ENCODE data around the gene TPX2.

TPX2 gene

DNA sequence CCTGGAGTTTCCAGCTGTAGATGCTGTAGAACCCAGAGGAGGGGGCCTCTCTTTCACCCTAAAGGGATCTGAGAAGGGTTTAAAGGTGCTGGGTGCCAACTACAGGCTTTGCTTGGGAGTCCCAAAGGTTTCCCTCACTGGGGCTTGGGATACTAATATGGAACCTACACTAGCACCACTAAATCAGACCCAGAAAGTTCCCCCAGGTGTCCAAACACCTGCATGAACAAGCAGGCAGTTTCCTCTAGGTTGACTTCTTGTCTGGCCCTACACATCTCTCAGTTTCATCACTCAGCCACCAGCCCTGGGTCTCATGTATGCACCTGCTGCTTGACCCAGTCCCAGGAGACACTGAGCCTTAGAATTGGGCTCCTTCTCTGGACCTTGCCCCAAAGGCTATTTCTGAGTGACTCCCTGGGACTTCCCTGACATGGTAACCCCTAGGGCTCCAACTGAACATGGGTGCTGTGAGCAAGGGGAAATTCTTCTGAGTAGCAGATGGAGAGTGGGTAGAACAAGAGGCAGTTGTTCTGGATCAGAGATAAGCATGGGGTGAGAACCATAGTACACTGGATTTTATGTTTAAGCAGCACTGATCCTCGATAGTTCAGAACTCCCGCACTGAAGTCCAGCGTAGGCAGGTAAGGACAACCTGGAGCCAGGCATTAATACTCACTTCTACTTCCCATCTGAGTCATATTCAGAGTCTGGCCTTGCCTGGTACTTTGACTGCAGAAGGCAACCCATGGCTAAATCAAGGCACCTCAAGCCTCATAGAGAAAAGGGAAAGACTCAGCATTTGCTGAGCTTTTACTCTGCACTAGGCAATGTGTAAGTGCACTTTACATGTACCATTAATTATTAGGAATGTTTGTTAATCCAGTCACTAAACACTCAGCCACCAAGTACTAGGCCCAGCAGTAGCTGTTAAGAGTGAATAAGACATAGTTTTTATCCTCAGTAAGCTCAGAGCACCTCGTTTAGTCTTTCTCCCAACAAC, 33.2 kb upstream of the TPX2 start:
- no peak overlapping the region for H3K4me3 ChIP-seq (ENCODE audit: low read depth, low read length)

DNA sequence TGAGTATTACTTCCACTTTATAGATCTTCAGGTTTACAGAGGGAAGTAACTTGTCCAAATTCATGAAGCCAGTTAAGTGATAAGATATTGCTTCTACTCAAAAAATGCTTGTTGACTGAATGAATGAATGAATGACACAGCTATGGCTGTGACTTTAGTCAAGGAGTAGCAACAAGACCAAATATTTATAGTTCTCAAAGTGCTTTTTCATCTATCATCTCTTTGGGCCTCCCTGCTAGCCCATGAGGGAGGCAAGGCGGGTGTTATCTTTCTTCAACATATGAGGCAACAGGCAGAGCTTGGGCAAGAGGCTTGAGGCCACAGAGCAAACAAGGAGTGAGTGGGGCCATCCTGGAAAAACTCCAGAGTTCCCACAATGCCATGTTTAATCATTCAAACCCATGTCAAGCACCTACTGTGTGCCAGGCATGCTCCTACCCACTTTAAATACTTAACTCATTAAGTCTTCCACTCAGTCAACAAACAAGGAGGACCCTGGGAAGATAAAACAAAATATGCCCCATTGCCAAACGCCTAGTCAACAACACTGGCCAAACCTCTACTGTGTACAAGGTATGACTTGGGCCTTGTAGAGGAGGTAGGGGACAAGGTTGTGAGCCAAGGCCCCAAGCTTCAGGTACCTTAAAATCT, 32.4 kb upstream of the TPX2 start:
- no peak overlapping the region for H3K4me3 ChIP-seq (ENCODE audit: low read depth, low read length)

DNA sequence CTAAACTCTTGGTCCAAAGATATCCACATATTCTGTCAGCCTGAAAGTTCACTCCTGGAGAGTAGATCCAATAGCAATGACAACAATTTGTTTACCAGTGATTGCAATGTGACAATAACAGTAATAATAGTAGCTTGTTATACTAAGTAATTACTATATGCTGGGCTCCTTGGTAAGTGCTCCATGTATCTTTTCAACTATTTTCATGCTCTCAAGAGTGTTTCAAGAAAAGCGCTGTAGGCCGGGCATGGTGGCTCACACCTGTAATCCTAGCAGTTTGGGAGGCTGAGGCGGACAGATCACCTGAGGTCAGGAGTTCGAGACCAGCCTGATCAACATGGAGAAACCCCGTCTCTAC, 31.9 kb upstream of the TPX2 start:
- no peak overlapping the region for H3K4me3 ChIP-seq (ENCODE audit: low read depth, low read length)

DNA sequence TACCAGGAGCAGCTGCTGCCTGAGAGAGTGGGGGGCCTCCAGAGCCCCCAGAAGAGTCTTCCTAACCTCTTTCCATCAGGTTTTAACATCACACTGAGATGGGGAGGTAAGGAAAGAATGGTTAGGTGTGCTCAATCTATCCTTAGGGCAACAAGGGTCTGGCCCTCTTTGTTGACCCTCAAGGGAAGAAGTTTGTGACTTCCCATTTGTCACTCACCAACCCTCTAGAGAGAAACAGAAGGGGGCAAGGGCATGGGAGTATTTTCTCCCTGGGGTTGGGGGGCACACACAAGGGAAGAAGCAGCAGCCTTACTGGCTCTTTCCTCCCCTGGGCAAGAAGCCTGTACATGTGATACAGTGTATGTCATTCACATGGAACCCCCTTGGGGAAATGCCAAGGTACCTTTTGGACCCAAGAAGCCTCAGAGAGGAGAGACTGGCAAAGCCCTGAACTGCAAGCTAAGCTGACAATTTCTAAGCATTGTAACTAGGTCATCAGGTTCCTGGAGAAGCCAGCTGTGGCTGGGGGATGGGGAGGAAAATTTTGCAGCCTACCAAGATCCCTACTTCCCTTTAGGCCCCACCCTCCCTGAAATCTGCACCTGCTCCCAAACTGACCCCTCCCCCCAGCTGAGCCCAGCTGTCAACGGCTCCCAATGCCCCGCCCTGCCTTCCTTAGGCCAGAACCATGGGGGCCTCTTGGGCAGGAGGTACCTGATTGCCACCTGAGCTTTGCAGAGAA, 30.9 kb upstream of the TPX2 start:
- no peak overlapping the region for H3K4me3 ChIP-seq (ENCODE audit: low read depth, low read length)

DNA sequence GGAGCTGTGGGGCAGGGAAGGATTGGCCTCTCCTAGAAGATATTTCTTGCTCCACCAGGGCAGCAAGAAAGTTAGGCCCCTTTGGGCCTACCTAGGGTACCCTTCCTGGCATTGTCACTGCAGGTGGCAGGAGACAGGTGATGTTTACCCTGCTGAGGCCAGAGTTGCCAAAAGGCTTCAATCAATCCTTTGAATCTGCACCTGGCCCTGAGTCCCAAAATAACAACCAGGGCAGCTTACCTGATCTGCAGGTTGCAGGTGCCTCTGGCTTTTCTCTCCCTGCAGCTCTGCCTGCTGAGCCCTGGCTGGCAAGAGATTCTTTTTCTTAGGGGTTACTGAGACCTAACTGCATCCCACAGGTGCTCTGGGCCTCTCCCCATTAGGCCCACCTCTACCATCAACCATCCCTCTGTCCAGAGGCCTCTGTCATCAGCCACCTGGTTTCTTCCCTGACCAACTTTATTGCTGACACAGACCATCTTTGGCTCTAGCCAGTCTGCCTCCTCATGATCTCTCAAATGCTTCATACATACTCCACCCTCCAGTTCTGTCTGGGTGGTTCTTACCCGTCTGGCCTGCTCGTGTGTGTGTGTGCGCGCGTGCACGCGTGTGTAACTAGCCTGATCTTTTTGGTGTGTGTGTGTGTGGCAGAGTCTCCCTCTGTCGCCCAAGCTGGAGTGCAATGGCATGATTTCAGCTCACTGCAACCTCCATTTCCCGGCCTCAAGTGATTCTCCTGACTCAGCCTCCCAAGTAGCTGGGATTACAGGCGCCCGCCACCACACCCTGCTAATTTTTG, 30.2 kb upstream of the TPX2 start:
- no peak overlapping the region for H3K4me3 ChIP-seq (ENCODE audit: low read depth, low read length)

DNA sequence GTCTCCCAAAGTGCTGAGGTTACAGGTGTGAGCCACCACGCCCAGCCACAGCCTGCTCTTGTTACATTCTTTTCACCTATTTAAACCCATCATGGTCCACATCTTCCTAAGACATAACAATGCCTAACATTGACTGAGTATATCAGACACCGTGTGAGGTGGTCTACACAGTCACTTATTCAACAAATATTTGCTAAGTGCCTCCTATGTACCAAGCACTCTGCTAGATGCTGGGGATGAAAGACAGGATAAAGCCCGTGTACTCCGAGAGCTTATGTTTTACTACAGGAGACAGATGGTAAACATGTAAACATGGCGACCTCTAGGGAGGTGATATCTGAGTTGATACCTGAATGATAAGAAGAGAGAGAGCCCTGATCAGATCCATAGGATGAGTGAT, 29.2 kb upstream of the TPX2 start:
- no peak overlapping the region for H3K4me3 ChIP-seq (ENCODE audit: low read depth, low read length)

DNA sequence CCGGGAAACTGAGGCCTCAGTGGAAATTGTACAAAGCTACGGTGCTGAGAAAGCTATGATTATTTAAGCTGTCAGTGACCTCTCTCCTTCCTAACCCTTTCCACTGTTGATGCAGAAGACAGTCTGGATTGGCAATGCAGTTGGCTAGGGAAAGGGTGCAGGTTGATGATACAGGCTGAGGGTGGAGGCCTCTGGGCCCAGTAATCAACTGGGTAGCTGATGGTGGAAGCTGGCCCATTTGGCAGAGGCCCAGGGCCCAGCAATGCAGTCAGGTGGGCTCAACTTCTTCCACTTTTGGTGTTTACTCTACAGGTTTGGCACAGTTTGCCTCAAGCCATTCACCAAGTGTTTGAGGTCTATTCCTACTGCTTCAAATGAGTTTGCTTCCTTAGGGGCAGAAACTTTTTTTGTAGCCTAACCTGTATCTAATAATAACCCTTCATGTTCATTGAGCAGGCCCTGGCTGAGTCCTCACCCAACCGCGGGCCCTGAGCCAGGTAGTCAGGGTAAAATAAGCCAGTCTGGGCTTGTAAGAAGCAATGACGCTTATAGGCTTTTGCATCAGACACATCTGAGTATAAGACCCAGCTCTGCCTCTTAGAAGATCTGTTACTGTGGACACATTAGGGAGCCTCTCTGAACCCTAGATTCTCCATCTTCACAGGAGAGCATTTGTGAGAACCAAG, 28.5 kb upstream of the TPX2 start:
- no peak overlapping the region for H3K4me3 ChIP-seq (ENCODE audit: low read depth, low read length)

DNA sequence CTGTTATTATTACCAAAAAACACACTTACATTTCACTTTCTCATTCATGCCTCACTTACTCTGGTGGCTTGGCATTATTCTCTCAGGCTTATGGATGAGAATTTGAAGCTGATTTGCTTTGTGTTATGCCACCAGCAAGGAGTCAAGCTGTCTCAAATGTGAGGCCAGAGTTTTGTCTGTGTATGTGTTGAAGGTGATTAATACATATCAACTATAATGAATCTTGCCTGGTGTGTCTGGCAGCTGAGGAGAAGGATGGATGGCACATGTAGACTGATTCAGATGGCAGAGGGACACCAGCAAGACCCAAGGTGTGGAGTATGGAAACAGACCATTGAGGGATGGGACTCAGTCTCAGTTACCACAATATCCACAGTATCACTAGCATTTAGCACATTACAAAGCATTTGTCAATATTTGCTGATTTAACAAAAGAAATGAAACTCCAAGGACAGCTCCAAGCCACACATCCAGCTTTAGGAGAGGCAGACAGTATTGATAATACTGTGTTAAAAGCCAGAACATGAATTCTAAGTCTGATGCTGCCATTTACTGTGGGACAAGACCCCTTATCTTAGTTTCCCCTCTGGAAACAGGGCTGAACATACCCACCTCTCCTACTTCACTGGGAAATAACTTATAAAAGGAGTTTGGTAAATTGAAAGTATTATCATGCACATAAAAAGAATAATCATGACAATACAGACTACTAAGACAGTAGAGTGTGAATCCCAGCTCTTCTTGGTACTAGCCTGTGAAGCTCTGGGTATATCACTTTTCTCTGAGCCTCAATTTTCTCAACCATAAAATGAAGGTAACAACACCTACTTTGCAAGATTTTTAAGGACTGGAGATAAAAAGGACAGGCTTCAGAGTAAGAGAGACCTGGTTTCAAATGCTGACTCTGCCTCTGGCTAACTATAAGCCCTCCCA, 27.6 kb upstream of the TPX2 start:
- no peak overlapping the region for H3K4me3 ChIP-seq (ENCODE audit: low read depth, low read length)

DNA sequence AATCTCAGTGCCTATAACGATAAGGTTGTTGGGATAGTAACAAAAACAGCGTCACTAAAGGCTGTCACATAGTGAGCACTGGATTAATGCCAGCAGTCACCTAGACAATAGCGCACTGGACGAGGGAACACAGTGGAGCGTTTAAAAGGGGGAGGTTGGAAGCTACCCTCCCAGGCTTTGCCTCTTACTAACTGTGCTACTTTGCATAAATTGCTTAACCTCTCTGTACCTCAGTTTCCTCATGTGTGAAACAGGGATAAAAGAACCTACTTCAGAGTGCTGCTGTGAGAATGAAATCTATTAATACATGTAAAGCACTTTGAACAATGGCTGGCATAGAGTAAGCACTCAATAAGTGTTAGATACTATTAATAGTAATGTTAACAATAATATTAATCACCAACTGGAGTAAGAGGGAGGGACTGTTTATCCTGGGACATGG, 27.0 kb upstream of the TPX2 start:
- no peak overlapping the region for H3K4me3 ChIP-seq (ENCODE audit: low read depth, low read length)

DNA sequence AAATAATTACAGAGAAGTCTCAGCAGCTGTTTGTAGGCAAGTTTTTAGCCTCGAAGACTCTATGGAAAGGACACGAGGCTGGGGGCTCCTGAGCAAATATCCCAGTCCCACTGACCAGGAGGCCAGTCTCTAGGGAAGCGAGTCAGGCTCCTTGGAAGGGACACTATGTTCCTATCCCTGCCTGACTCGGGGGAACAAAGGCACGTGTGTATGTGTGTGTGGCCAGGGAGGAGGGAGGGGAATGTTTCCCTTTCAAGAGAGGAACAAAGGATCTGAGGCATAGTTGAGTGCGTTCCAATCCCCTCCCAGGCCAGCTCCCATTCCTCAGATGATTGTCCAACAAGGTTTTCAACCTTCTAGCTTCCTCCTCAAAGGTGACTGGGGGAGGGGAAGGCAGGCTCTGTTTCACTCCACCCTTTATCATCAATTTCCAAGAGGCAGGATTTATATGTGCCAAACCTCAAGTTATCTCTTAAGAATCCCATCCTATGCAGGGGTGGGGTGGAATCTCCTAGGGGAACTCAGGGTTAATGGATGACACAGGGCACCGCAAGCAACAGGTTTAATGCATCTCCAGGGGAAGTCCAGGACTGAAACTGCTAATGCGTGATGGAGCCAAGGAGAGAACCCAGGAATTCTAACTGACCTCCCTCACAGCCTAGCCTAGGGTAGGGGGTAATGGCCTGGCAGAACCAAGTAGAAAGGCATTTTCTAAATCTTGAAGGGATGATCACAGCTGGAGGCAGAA, 26.4 kb upstream of the TPX2 start:
- no peak overlapping the region for H3K4me3 ChIP-seq (ENCODE audit: low read depth, low read length)

DNA sequence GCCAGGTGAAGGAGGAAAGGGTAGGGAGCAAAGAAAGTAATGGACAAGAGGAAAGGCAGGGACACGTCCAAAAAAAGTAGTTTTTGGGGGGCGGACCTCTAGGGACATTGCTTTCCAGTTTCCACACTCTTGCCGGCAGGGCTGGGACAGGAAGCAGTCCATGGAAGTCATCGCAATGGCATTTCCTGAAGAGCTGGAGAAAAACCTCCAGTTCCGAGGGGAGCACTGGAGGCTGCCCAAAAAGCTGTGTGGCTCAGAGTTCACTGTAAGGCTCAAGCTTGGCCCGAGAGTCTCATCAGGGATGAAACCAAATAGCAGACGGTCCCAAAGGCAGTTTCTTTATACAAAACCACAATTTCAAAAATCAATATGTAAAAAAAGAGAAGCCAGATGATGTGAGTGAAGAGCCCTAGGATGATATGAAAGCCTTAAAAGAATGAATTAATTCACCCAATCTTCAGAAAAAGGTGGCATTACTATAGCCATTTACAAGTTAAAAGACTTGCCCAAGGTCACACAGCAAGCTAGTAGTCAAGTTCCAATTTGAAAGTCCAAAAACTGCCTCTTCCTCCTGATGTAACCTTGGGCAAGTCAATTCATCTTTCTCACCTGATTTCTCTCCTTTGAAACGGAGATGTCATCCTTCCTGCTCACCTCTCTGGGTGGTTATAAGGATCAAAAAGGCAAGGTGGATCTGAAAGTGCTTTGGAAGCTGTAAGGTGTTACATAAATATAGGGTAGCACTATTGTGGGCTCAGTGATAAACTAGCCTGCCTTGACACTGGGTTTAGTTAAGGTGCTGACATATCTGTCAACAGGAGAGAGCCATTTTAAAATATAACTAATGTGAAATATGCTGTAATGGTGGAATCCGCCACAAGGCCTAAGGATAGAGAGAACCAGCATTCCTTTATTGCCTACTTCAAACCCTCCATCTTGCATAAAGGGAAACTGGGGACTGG, 25.5 kb upstream of the TPX2 start:
- no peak overlapping the region for H3K4me3 ChIP-seq (ENCODE audit: low read depth, low read length)

DNA sequence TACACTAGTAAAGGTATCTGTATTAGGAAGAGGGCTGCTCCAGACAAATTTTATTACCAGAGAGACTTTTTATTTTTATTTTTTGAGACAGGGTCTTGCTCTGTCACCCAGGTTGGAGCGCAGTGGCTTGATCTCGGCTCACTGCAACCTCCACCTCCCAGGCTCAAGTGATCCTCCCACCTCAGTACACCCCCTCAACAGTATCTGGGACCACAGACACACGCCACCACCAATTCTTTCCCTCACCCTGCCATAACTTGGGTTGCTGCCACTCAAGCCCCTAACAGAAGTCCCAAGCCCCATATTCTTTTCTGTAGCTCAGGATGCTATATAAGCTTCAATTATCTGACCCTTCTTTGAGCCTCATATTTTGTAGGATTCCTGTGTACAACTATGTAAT, 23.3 kb upstream of the TPX2 start:
- H3K4me3 ChIP-seq (ENCODE audit: low read depth, low read length): no peak overlapping the region

DNA sequence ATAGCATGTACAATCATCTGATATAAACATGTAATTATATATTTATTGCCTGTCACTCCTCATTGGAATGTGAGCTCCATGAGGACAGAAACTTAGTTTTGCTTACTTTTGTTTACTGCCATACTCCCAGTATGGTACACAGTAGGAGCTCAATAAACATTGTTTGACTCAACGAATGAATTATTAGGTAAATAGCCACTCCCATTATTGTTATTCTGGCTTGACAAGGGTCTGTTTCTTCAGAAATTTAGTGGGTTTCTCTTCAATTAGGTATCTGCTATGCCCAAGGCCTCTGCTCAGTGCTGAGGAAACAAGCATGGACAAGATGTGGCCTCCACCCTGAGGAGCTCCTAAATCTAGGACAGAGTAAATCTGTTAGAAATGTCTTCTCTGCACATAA, 22.7 kb upstream of the TPX2 start:
- H3K4me3 ChIP-seq (ENCODE audit: low read depth, low read length): no peak overlapping the region

DNA sequence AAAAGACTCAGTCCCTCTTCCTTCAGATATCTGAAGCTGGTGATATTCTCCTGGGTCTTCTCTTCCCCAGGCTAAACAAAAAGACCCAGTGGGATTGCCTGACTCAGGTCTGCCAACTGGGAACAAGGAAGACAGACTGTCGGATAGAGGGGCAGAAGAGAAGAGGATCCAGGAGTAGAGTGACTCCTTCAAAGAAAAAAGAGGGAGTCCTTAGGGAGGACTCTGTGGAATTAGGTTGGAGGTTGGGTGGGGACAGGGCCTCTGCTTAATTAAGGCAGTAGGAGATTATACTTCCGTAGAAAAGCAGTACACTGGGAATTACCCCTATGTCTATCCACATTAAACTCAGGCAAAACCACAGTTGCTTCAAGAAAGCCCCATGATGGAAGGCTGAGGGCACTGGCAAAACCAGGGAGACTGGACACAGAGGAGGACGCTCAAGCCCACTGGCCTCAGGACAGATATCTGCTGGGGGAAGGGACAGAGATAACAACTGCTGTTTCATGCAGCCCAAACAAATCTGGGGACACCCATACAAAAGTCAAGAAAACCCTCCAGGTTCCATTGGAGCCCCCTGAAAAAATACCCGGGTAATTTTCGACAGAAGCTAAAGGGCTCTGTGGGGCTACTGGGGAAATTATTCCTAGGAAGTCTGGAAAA, 22.1 kb upstream of the TPX2 start:
- H3K4me3 ChIP-seq (ENCODE audit: low read depth, low read length): no peak overlapping the region

DNA sequence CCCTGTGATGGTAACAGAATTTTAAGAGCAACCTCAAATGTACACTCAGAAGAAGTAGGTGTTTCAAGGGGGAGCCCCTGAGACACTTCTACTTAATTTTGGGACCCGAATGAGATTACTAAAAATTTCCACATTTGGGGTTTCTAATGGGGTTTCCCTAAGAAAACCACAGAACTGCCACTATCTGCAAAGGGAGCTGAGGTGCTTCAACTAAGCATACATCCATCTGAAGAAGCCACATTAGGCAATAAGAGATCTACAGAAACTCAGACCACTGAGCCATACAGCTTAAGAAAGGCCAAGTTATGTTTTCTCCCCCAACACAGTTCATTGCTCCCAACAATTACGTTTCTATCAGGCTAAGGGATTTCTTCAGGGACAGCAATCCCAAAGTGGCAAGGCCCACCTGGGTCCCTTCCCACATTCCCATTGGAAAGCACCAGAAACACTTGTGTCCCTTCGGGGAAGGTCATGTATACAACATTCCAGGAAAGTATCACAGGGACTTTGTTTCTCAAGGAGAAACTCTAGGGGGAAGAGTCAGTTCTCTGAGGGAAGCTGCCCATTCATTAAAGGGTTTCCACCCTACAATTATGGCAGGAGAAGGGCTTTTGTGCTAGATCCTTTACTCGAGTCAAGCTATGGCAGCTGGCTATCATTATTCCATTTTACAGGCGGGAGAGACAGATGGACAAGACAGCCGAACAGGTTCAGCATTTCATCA, 21.4 kb upstream of the TPX2 start:
- no peak overlapping the region for H3K4me3 ChIP-seq (ENCODE audit: low read depth, low read length)

DNA sequence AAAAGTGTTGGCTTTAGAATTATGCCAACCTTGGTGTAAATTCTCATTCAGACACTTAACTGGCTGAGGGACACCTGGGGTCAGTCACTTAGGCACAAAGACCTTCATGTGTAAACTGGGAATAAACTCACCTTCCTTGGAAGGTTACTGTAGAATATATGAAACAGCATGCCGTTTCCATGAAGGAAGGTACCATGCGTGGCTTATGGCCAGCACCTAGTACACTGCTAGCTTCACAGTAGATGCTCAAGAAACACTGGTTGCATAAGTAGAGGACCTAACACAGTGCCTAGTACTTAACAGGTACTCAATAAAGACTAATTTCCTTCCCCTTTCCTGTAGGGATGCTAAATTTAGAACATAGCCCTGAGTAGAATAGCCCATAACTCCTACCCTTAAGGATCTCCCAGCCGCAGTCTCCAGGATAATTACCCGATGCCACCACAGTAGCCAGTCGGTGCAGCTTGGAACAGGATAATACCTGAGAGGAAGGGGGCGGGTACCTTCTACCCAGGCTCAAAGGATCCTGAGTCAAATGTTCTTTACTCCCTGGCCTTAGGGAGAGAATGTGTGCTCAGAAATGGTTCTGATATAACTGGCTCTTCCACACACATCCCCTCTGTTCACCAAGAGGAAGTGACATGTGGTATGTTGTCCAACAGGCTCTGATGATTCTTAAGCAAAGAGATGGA, 20.0 kb upstream of the TPX2 start:
- H3K4me3 ChIP-seq (ENCODE audit: low read depth, low read length): no peak overlapping the region

Measured in iPS-11a (cell line).